Ramos (cell line): ENCODE measurements around the gene TOMM34.

Experiments
- in situ Hi-C: fragments of 300-500 bp; cut with MboI; formaldehyde crosslinking; loops from one replicate; pipeline ENCODE4 v1.14.3; 2022; ENCODE audit warnings: low sequenced_read_pairs; ENCODE audit not compliant: unreplicated experiment

TOMM34 gene

GRCh38 chr20:44960103-44960852, at the start of gene TOMM34:
TSS of gene TOMM34 (minus strand) at chr20:44960397. CDS start at chr20:44960333, 64 bp downstream.
- in situ Hi-C loops = no loop called here

- in situ Hi-C loops = no loop called here
Measured at GRCh38 chr20:45008521-45009049, 48.4 kb upstream of the TOMM34 start.

- in situ Hi-C loops = no loop called here
Measured at GRCh38 chr20:44997668-44998067, 37.5 kb upstream of the TOMM34 start.

GRCh38 chr20:44997171-44997570, 37.0 kb upstream of the TOMM34 start:
- in situ Hi-C loops = no loop called here

GRCh38 chr20:44993343-44993742, 33.1 kb upstream of the TOMM34 start:
- in situ Hi-C loops = no loop called here

- in situ Hi-C loops = no loop called here
Measured at GRCh38 chr20:44990957-44991356, 30.8 kb upstream of the TOMM34 start.

GRCh38 chr20:44990425-44990824, 30.2 kb upstream of the TOMM34 start:
- in situ Hi-C loops = no loop called here

GRCh38 chr20:44988631-44989171, 28.5 kb upstream of the TOMM34 start:
- in situ Hi-C loops = no loop called here

- in situ Hi-C loops = no loop called here
Measured at GRCh38 chr20:44983093-44983674, 23.0 kb upstream of the TOMM34 start.

- in situ Hi-C loops = no loop called here
Measured at GRCh38 chr20:44981736-44982406, 21.7 kb upstream of the TOMM34 start.

- in situ Hi-C loops = no loop called here
Measured at GRCh38 chr20:44979090-44979621, 19.0 kb upstream of the TOMM34 start.

GRCh38 chr20:44976698-44977097, 16.5 kb upstream of the TOMM34 start:
- in situ Hi-C loops = no loop called here

- in situ Hi-C loops = no loop called here
Measured at GRCh38 chr20:44973053-44973452, 12.9 kb upstream of the TOMM34 start.

GRCh38 chr20:44970243-44970757, 10.1 kb upstream of the TOMM34 start:
- in situ Hi-C loops = no loop called here

GRCh38 chr20:44969300-44969894, 9.2 kb upstream of the TOMM34 start:
- in situ Hi-C loops = no loop called here

GRCh38 chr20:44967207-44967807, 7.1 kb upstream of the TOMM34 start:
- in situ Hi-C loops = no loop called here

- in situ Hi-C loops = no loop called here
Measured at GRCh38 chr20:44966030-44966961, 6.1 kb upstream of the TOMM34 start, which contains the start of gene STK4. TSS of gene STK4 (plus strand) at chr20:44966512. CDS start at chr20:44966569, 57 bp downstream.

- in situ Hi-C loops = no loop called here
Measured at GRCh38 chr20:44965651-44966029, 5.4 kb upstream of the TOMM34 start.
